GM18520 (cell line): ENCODE results near the gene WSB2.
"Not testable (repeated sequence)": the region's sequence is repeated elsewhere in the genome, so short reads cannot be mapped to it uniquely, and the experiment has no call there.

Source experiments
- ATAC-seq: cut with Tn5 transposase; IDR thresholded peaks from one replicate; pipeline ENCODE4 v1.9.1; 2021; ENCODE audit not compliant: unreplicated experiment

Gene WSB2

GRCh38 chr12:118035190-118036041 is 25.6 kb downstream of the WSB2 start:
- peak; percentile 78 for ATAC-seq

GRCh38 chr12:118034429-118035189 is 26.4 kb downstream of the WSB2 start:
- ATAC-seq: no peak

- ATAC-seq: no peak
Measured at GRCh38 chr12:118033902-118034301, 27.1 kb downstream of the WSB2 start.

GRCh38 chr12:118033323-118033722 is 27.7 kb downstream of the WSB2 start:
- no peak for ATAC-seq

GRCh38 chr12:118032188-118032587 is 28.8 kb downstream of the WSB2 start:
- no peak for ATAC-seq

- no peak for ATAC-seq
Measured at GRCh38 chr12:118029166-118029565, 31.8 kb downstream of the WSB2 start.

- ATAC-seq: no peak
Measured at GRCh38 chr12:118025168-118025567, 35.8 kb downstream of the WSB2 start.

GRCh38 chr12:118023301-118023860 is 37.6 kb downstream of the WSB2 start:
- ATAC-seq: no peak

GRCh38 chr12:118022728-118023109 is 38.3 kb downstream of the WSB2 start:
- ATAC-seq: no peak

GRCh38 chr12:118022097-118022727 is 38.8 kb downstream of the WSB2 start:
- ATAC-seq: not testable (repeated sequence)

- ATAC-seq: no peak
Measured at GRCh38 chr12:118020036-118020435, 40.9 kb downstream of the WSB2 start.

- ATAC-seq: no peak
Measured at GRCh38 chr12:118017926-118018325, 43.1 kb downstream of the WSB2 start.

- ATAC-seq: peak; percentile 98
Measured at GRCh38 chr12:118016424-118017264, 44.3 kb downstream of the WSB2 start, which contains the start of gene RFC5. Gene RFC5, plus strand, starts transcription at chr12:118016703. Its CDS starts 125 bp downstream, at chr12:118016828.

GRCh38 chr12:118015944-118016343 is 45.0 kb downstream of the WSB2 start:
- no peak for ATAC-seq

GRCh38 chr12:118015306-118015705 is 45.7 kb downstream of the WSB2 start:
- no peak for ATAC-seq

- no peak for ATAC-seq
Measured at GRCh38 chr12:118013283-118013682, 47.7 kb downstream of the WSB2 start.

- no peak for ATAC-seq
Measured at GRCh38 chr12:118011961-118012360, 49.0 kb downstream of the WSB2 start.

GRCh38 chr12:118011377-118011776 is 49.6 kb downstream of the WSB2 start:
- ATAC-seq: no peak

- no peak for ATAC-seq
Measured at GRCh38 chr12:118010903-118011302, 50.1 kb downstream of the WSB2 start.

- not testable (repeated sequence) for ATAC-seq
Measured at GRCh38 chr12:117999806-118000205, 61.2 kb downstream of the WSB2 start.
